ENCODE results near the gene HS3ST1.

DNA sequence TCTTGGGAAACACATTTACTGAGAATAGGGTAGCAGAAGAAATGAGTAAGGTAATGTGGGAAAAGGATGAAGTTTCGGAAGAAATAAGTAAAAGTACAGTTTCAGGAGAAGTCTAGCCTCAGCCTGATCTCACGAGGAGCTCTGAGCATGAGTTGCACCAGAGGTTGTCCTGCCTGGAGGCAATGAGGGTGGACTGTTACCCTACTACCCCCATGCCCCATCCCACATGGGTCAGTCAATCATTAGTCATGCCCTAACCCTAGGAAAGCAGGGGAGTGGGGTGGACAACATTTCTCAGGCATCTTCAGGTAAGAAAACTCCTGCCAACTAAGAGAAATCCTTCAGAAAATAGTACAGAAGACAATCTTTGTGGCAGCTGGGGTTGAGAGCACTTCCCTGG is 35.1 kb downstream of the HS3ST1 start:
- TF ChIP-seq POLR2A (IDR thresholded peaks at IDR 0.05): no peak
- TF ChIP-seq, protein P1, sequence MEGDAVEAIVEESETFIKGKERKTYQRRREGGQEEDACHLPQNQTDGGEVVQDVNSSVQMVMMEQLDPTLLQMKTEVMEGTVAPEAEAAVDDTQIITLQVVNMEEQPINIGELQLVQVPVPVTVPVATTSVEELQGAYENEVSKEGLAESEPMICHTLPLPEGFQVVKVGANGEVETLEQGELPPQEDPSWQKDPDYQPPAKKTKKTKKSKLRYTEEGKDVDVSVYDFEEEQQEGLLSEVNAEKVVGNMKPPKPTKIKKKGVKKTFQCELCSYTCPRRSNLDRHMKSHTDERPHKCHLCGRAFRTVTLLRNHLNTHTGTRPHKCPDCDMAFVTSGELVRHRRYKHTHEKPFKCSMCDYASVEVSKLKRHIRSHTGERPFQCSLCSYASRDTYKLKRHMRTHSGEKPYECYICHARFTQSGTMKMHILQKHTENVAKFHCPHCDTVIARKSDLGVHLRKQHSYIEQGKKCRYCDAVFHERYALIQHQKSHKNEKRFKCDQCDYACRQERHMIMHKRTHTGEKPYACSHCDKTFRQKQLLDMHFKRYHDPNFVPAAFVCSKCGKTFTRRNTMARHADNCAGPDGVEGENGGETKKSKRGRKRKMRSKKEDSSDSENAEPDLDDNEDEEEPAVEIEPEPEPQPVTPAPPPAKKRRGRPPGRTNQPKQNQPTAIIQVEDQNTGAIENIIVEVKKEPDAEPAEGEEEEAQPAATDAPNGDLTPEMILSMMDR (IDR thresholded peaks at IDR 0.05): no peak
